HCEC 1CT (cell line): ENCODE measurements around the gene EVPLL.
"Not testable (repeated sequence)": the region's sequence is repeated elsewhere in the genome, so short reads cannot be mapped to it uniquely, and the experiment has no call there.

Source experiments
- DNase-seq: peaks from one replicate; pipeline ENCODE4 v3.0.0-alpha.2; 2017

EVPLL gene

GRCh38 chr17:18379246-18380146 is 1.9 kb downstream of the EVPLL start:
- DNase-seq = no peak

- no peak for DNase-seq
These were observed 3.0 kb downstream of the EVPLL start for GRCh38 chr17:18380471-18381157.

GRCh38 chr17:18381158-18381952 is 3.8 kb downstream of the EVPLL start:
- DNase-seq = no peak

GRCh38 chr17:18381953-18382245 is 4.3 kb downstream of the EVPLL start:
- no peak for DNase-seq

- no peak for DNase-seq
These were observed 5.0 kb downstream of the EVPLL start for GRCh38 chr17:18382441-18383078.

- not testable (repeated sequence) for DNase-seq
These were observed 5.5 kb downstream of the EVPLL start for GRCh38 chr17:18383079-18383481.

- DNase-seq = not testable (repeated sequence)
These were observed 6.7 kb downstream of the EVPLL start for GRCh38 chr17:18384271-18384670.

- DNase-seq = not testable (repeated sequence)
These were observed 10.0 kb downstream of the EVPLL start for GRCh38 chr17:18387583-18387982.

GRCh38 chr17:18388266-18388665 is 10.7 kb downstream of the EVPLL start:
- not testable (repeated sequence) for DNase-seq

GRCh38 chr17:18388728-18389127 is 11.2 kb downstream of the EVPLL start:
- not testable (repeated sequence) for DNase-seq

GRCh38 chr17:18401872-18402590 is 24.5 kb downstream of the EVPLL start:
- not testable (repeated sequence) for DNase-seq

- DNase-seq = not testable (repeated sequence)
These were observed 25.6 kb downstream of the EVPLL start for GRCh38 chr17:18403166-18403565.

GRCh38 chr17:18403604-18404003 is 26.0 kb downstream of the EVPLL start:
- not testable (repeated sequence) for DNase-seq

- not testable (repeated sequence) for DNase-seq
These were observed 31.3 kb downstream of the EVPLL start for GRCh38 chr17:18408906-18409305.

GRCh38 chr17:18409321-18409720 is 31.7 kb downstream of the EVPLL start:
- peak; percentile 32 for DNase-seq

GRCh38 chr17:18410736-18411135 is 33.2 kb downstream of the EVPLL start:
- DNase-seq = not testable (repeated sequence)

- DNase-seq = peak; percentile 2
These were observed 33.8 kb downstream of the EVPLL start for GRCh38 chr17:18411377-18411864.

GRCh38 chr17:18412001-18412538 is 34.5 kb downstream of the EVPLL start:
- DNase-seq = not testable (repeated sequence)

- not testable (repeated sequence) for DNase-seq
These were observed 43.9 kb downstream of the EVPLL start for GRCh38 chr17:18421521-18421920.

GRCh38 chr17:18422464-18422863 is 44.9 kb downstream of the EVPLL start:
- DNase-seq = not testable (repeated sequence)

- not testable (repeated sequence) for DNase-seq
These were observed 45.4 kb downstream of the EVPLL start for GRCh38 chr17:18423015-18423414.

- not testable (repeated sequence) for DNase-seq
These were observed 48.0 kb downstream of the EVPLL start for GRCh38 chr17:18425593-18425992.
